GOT3 (cell line): Measurements from ENCODE around the gene MGAT4D.
"Not testable (repeated sequence)": the region's sequence is repeated elsewhere in the genome, so short reads cannot be mapped to it uniquely, and the experiment has no call there.

ENCODE experiments used
- DNase-seq: peaks from one replicate; lab custom pipeline; 2025; ENCODE audit warnings: mixed read lengths; lab: John Stamatoyannopoulos, UW

MGAT4D gene

DNA sequence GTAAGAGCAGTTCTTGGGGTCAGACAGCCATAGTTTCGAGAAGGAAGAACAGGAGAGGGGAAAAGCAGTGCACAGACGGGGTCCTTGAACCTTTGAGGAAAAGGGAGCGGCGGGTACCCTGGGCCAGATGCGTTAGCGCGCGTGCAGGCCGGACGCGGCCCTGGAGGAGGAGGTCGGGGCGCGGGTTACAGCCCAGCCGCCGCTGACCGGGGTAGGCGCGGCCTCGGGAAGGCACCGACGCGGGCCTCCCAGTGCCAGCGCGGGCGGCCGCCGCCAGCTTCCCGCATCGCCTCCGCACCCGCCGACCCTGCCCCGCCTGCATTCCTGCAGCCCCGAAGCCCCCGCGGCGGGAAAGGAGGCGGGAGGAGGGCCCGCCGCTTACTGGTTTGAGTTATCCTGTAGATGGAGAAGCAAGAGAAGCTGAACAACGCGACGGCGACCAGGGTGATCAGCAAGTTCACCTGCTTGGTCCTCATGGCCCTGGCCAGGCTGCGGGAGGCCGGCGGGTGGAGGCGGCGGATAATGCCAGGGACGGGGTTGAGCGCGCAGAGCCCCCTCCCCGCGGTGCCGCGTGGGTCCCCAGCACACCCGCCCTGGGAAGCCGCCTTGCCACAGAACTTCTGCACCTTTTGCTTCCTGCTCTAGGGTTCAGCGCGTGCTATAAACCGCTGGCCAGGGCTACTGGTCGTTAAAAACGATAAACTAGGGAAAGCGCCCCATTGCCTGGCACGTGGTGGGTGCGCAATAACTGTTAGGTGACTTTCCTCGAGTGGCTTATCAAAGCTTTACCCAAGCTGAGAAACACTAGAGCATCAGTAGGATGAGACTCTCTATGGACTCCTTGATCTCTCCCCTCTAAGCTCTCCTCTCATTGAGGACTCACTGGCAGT, at the start of gene MGAT4D:
Gene MGAT4D, minus strand, starts transcription at position 547 of the 890 bp plus-strand sequence. Its CDS starts 71 bp downstream, at position 476.
- DNase-seq: no peak

DNA sequence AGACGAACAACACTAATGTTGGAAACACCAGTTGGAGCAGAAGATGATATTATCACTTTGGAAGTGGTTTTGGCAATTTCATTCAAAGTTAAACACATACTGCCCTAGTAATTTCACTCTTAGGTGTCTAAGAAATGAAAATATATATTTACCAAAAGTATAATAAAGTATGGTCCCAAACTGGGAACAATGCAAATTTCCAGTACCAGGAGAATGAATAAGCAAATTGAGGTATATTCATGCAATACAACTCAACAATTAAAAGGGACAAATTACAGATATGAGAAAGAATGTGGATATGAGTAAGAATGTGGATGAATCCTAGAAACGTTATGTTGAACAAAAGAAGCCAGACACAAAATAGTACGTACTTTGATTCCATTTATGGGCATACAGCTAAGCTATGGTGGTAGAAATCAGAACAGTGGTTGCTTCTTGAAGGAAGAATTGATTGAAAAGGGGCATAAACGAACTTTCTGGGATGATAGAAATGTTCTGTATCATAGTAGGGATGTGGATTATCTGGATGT, 35.9 kb upstream of the MGAT4D start:
- no peak for DNase-seq

DNA sequence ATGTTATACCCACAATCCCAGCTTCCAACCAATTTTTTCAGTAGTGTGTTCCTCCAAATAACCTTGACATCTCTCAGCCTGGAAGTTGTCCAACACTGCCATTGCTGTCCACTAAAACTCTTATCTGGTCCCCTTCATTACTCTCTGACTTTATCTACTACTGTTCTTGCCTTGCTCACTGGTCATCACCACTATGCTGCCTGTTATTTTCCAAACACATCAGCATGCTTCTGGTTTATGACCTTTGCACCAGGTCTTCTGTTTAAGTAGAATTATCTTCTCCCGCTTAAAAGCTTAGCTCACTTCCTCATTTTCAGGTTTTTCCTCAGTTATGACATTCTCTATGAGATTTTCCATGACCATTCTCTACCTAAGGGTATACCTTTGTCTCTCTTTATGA, 31.3 kb upstream of the MGAT4D start:
- no peak for DNase-seq

DNA sequence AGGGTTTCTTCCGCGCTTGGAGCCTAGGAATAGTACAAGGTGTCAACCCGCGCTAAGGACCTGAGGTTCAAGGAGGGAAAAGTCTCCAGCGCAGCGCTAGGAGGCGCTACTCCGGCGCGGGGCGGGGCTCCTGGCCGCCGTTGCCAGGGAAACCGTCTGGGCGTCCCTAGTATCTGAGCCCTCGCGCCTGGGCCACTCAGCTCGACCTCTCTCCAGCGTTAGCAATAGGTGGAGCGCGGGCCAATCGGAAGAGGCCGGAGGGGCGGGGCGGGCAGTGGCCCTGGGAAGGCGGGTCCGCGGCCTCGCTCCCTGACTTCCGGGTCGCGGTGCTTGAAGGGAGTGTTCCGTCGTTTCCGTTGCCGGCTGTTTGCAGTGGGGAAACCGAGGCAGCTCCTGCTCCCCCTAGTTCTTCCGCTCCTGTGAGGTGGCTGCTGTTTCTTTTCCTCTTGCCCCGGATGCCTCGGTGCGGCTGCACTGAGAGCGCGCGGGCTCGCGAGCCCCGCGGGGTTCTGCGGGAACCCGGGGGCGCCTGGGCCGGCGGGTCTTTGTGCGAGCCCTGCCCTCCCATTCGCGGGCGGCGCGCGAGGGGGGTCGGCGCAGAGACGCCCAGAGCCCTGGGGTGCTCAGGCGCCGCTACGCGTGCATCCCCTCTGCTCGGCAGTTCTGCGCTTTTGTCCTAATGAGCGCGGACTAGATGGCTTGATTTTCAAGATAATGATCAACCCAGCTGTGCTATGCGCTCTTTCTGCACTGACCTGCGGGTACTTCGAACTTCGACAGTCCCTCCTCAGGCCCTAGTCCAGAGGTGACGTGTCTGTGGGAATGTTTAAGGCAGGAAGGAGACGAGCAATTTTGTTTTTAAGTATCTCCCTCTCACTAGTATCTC, 26.0 kb upstream of the MGAT4D start, which contains the start of gene ELMOD2:
Gene ELMOD2, plus strand, starts transcription at position 312 of the 886 bp plus-strand sequence. CDS start 1,261 bp downstream, outside the sequence.
- peak; percentile 79 for DNase-seq

DNA sequence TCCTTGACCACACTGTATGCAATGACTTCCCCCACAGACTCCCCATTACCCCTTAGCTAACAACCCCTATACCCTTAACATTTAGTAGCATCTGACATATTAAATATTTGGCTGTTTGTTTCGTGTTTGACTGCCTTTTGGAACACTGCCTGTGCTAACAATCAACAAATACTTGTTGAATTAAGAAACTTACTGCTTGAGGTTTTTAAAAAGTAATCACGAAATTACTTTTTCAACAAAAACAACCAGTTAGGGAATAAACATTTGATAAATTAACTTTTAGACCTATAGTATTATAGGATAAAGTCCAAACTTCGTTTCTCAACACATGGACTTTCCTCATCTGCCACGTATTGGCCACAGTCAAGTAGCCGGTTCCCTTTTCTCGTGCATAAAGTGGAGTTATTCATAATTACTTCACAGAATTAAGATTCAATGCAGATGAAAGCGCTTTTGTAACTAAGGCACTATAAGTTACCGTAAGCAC, 25.3 kb upstream of the MGAT4D start:
- DNase-seq: no peak

DNA sequence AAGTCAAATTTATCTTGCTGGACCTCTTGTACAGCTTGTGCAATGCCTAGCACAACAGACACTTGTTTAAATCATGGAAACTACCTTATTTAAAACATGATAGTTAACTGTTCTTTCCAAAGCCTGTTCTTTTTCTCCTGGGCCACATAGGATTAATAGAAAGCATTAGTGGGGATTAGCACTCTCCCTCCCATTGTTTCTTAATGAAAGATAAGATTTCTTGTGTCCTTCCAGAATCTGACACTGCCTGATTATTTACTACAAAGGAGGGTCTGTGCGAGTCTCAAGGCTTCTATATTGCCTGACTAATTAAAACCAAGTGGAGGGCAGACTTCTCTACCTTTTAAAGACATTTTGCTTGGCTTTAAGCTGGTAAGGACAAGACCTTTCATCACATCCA, 17.3 kb upstream of the MGAT4D start:
- DNase-seq: no peak

DNA sequence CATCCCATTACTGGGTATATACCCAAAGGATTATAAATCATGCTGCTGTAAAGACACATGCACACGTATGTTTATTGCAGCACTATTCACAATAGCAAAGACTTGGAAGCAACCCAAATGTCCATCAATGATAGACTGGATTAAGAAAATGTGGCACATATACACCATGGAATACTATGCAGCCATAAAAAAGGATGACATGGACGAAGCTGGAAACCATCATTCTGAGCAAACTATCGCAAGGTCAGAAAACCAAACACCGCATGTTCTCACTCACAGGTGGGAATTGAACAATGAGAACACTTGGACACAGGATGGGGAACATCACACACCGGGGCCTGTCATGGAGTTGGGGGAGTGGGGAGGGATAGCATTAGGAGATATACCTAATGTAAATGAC, 15.7 kb upstream of the MGAT4D start:
- DNase-seq: not testable (repeated sequence)

DNA sequence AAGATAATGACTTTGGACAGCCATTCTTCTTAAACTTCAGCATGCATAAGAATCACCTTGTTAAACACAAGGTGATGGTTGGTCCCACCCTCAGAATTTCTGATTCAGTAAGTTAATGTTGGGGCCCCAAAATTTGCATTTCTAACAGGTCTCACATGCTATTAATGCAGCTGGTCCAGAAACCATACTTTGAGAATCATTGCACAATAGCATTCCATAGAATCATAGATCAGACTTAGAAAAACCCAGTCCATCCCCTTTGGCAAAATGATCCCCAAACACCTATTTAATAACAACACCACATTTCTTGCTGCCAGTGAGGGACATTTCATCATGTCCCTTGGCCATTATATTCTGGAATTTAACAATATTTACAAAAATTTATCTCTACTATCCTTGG, 6.2 kb upstream of the MGAT4D start:
- no peak for DNase-seq

DNA sequence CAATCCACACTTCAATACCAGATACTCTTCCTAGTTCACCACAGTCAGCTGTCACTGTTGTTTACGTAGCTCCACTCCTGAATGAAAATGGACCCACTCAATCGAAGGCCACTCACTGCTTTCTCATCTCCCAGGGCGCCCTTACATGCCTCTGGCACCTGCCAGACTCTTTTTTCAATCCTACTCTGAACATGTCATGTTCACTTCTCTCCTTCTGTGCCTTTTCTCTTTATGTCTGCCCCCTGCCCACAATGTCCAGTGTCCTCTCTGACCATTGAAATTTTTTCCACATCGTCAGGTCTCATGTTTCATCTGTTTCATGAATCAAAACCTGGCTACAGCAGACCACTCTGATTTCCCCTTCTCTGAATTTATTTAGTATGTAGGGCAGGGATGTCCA, 1.3 kb upstream of the MGAT4D start:
- no peak for DNase-seq

DNA sequence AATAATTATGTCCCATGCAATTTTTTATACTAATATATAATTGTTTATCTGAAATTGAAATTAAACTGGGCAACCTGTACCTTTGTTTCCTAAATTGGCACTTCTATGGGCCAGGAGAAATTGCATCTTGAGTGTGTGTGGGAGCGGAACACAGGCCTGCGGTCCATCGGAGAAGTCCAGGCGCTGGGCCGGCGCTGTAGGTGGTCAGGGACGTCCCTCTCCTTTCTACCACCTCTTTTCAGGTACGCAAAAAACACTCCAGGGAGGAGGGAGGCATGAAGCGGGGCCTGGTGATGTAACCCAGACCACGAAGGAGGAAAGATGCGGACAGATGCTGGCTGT, 717 bp downstream of the MGAT4D start:
- no peak for DNase-seq

DNA sequence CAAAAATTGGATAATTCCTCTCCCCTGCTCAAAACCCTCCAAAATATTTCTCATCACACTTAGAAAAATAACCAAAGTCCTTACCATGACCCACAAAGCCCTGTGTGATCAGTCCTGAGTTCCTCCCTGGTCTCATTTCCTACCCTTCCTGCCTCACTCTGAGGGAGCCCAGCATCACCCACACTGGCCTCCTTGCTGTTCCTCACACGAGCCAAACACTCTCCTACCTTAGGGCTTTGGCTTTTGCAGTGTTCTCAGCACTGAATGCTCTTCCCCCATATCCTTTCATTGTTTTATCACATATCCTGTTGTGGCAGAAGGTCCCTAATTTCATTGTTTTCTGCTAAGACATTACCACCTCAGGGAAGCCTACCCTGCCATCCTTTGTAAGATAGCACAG, 12.2 kb downstream of the MGAT4D start:
- no peak for DNase-seq

DNA sequence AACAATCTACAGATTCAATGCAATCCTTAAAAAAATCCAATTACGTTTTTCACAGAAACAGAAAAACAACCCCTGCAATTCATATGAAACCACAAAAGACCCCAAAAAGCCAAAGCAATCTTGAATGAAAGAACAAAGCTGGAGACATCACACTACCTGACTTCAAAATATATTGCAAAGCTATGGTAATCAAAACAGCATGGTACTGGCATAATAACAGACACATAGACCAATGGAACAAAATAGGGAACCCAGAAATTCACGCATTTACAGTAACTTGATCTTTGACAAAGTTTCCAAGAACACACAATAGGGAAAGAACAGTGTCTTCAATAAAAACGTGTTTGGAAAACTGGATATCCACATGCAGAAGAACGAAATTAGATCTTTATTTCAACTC, 14.6 kb downstream of the MGAT4D start:
- no peak for DNase-seq

DNA sequence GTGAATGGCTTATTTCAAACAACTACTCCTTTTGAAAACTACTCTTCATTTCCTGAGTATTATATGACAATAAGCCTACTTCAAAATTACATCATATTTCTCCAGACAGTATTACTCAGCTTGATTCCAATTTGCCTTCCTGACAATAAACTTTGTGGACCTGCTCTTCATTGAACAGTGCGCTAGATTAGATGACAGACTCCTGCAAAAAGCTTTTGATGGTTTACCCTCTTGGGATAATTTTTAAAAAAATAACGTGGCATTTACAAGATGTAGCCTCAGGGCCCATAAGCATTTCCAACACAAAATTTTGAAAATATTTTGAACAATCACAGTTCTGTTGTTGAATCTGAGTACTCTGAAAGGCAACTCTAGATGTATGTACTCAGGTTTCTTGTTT, 25.9 kb downstream of the MGAT4D start:
- no peak for DNase-seq

DNA sequence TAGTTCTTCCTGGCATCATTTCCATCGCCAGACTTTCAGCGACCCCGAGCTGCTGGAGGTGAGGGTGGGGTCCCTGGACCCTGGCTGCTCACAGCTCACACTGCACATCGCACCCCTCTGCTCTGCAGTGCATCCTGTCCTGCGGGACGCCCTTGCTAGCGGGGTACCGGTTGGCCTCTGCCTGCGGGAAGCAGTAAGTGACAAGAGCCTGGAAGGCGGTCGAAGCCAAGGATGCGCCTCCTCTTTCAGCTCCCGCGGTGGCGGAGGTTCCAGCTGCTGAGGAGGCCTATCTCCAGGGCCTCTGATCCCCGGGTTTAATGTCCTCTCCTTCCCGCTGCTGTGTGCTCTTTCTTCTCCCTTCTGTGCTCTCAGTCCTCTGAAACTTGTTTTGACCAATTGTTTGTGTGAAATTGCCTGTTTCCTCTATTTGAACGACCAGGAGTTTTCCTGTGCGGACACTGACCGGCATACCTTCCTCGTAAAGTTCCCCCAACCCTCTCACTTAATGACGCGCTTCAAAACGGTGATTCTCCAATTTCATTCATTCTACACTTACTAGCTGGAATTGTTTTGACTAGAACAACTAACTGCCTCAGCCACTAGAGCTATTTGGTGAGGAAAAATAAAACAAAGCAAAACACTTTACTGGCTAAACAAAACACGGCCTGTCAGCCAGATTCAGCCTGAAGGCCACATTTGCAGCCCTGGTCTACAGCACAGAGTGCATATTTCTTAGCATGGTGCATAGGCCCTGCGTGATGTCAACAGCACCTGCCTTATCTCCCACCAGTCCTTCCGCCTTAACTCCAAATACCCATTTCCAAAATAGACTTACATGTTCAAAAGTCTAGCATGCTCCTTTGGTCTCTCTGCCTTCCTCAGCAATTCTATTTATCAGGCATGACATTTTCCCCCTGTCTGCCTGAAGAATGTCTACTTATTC, 28.0 kb downstream of the MGAT4D start:
- no peak for DNase-seq

DNA sequence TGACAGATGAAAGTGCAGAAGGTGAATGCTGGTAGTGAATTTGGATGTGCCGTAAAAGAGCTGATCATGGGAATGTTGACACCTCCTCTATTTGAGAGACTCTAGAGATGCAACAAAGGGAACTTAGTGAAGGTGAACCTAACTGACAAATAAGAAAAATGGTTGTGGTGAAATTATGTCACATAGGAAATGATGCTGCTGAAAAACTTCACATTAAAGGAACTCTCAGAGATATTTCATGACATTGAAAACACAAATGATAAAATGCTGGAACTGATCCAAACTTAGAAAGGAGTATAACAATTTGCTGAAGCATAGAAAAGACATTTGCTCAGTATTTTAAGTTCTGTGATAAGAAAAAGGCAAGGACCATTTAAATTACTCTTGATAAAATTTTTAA, 31.9 kb downstream of the MGAT4D start:
- DNase-seq: no peak

DNA sequence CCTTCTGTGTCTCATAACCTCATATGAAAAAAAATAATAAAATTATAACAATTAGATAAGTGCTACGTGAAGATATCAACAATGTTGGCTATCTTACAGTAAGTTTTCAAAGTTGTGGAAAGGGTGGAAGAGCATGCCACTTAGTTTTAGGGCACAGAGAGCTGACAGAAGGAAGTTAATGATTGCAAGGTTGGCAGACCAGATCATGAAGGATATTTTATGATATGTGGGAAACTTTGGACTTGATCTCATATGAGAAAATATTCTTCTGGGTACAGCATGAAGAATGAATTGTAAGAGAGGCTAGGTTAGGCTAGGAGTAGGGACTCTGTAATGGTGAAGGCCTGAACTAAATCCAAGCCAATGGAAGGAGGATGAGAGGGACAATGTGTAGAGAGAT, 34.5 kb downstream of the MGAT4D start:
- no peak for DNase-seq

DNA sequence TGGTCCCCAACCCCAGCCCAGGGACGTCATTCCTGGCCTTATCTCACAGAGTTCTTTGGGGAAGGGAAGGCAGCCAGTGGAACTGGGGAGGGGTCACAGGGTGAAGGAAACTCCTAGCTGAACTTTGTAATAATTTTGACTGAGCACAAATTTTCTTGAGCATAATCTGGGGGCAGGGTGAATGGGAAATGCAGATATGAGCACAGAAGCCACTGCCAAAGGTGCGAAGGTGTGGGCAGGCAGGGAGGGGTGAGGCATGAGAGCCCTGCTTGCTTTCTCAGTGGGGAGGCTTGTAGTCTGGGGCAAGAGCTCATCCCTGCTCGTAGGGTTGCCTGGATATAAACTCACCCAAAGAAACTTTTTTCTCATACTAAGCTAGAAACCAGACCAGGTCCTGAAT, 34.9 kb downstream of the MGAT4D start:
- DNase-seq: no peak

DNA sequence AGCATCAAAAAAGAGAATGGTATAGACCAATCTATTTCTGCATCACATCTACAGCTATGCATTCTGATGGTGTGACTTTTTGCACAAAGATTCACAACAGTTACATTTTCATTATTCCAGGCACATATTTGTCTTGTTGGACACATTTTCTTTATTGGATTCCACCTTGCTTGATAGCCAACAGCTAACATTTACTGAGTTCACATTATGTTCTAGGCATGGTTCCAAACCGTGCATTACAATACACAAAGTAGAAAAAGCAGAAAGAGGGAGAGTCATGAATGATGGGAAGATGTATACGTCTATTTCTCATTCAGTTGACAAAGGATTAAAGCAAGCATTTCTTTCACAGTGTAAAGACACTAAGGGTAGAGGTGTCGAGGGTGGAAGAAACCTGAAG, 47.7 kb downstream of the MGAT4D start:
- no peak for DNase-seq

DNA sequence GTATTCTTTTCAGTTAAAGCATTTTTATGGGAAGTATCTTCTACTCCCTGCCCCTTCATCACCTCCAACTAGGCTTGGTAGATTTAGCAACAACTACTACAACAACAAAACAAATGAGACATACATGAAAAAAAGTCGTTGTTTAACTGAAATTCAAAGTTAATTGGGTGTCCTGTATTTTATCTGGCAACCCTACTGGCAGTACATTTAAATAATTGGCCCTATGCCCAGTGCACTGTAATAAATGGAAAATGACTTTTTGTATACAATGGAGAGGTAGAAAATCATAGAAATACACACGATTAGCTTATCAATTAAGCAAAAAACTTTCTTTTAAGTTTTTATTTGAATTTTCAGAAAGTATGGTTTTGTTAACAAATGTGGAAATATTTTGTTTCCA, 49.3 kb downstream of the MGAT4D start:
- DNase-seq: no peak

DNA sequence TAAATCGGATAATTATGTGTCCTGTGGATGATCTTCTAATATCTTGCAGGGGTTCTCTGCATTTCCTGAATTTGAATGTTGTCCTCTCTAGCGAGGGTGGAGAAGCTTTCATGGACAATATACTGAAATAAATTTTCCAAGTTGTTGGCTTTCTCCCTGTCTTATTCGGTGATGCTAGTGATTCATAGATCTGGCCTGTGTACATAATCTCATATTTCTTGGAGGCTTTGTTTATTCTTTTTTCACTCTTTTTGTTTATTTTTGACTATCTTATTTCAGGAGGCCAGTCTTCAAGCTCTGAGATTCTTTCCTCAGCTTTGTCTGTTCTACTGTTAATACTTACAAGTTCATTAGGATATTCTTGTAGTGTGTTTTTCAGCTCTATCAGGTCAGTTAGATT, 49.9 kb downstream of the MGAT4D start:
- no peak for DNase-seq

DNA sequence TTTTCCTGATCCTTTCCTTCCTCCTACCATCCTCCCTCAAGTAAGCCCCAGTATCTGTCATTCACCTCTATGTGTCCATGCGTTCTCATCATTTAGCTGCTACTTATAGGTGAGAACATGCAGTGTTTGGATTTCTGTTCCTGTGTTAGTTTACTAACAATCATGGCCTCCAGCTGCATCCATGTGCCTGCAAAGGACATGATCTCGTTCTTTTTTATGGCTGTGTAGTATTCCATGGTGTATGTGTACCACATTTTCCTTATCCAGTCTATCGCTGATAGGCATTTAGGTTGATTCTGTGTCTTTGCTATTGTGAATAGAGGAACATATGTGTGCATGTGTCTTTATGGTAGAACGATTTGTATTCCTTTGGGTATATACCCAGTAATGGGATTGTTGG, 53.7 kb downstream of the MGAT4D start:
- not testable (repeated sequence) for DNase-seq
